Transverse colon (tissue), 3 donors: ENCODE results near the gene DHRSX.

Source experiments
- EP300 ChIP-seq: sonication (generic); formaldehyde crosslinking; IDR thresholded peaks from one replicate; pipeline ENCODE4 v1.6.1; 2017; ENCODE audit warnings: antibody characterized with exemption, low read depth
- POLR2A ChIP-seq: fragments of 450-650 bp; IDR thresholded peaks from one replicate; pipeline ENCODE4 v1.6.1; 2016; ENCODE audit warnings: antibody characterized with exemption, mild to moderate bottlenecking, moderate library complexity
- TF ChIP-seq, protein P1 (sequence below), 5 experiments: fragments of 200-600 bp in 3 of 5; fragments of 450-650 bp in 2 of 5; sonication (generic) in 3 of 5; IDR thresholded peaks; 1 replicate in 2 of 5; 2 replicates in 3 of 5; pipeline ENCODE4 v1.5.1; 2016 to 2017; ENCODE audit warnings: antibody characterized with exemption in 5 of 5, inconsistent platforms in 3 of 5, mild to moderate bottlenecking in 2 of 5, moderate library complexity in 1 of 5

DNA sequence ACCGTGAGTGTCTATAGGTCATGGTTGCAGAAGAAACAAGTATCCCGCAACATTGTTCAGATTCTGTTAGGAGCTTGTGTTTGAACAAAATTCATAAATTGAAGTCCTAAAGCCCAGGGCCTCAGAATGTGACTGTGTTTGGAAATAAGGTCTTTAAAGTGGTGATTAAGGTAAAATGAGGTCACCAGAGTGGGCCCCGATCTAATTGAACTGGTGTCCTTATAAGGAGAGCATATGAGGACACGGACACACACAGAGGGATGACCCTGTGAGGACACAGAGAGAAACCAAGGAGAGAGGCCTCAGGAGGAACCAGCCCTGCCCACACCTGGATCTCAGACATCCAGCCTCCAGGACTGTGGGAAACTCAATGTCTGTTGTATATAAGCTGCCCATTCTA, 76.9 kb downstream of the DHRSX start:
- TF ChIP-seq, protein P1, sequence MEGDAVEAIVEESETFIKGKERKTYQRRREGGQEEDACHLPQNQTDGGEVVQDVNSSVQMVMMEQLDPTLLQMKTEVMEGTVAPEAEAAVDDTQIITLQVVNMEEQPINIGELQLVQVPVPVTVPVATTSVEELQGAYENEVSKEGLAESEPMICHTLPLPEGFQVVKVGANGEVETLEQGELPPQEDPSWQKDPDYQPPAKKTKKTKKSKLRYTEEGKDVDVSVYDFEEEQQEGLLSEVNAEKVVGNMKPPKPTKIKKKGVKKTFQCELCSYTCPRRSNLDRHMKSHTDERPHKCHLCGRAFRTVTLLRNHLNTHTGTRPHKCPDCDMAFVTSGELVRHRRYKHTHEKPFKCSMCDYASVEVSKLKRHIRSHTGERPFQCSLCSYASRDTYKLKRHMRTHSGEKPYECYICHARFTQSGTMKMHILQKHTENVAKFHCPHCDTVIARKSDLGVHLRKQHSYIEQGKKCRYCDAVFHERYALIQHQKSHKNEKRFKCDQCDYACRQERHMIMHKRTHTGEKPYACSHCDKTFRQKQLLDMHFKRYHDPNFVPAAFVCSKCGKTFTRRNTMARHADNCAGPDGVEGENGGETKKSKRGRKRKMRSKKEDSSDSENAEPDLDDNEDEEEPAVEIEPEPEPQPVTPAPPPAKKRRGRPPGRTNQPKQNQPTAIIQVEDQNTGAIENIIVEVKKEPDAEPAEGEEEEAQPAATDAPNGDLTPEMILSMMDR (IDR thresholded peaks at IDR 0.05) = no peak
- TF ChIP-seq EP300 = no peak
- TF ChIP-seq POLR2A = no peak
